NCI-H1092 treated with DMSO at 0.1 percent for 48 hours (cell line): Measurements from ENCODE around the gene MYOF.
"Not testable (repeated sequence)": the region's sequence is repeated elsewhere in the genome, so short reads cannot be mapped to it uniquely, and the experiment has no call there.

Experiments used
- DNase-seq: peaks from one replicate; lab custom pipeline; 2025; lab: John Stamatoyannopoulos, UW

MYOF gene

DNA sequence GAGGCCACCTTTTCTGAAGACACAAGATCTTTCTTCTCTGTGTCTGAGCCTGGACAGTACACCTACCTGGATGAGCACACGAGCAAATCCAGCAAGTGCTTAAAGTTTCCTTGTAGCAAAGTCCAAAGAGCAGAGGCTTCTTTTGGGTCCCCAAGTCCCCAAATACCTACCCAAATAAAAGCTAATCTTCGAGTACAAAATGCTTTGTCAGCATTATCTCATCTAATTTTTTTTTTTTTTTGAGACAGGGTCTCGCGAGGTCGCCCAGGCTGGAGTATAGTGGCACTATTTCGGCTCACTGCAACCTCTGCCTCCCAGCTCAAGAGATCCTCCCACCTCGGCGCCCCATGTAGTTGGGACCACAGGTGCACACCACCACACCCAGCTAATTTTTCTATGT lies 24.6 kb downstream of the MYOF start:
- DNase-seq = no peak

GRCh38 chr10:93456480-93456879 lies 25.7 kb downstream of the MYOF start:
- DNase-seq = no peak

GRCh38 chr10:93454736-93455135 lies 27.4 kb downstream of the MYOF start:
- DNase-seq = no peak

DNA sequence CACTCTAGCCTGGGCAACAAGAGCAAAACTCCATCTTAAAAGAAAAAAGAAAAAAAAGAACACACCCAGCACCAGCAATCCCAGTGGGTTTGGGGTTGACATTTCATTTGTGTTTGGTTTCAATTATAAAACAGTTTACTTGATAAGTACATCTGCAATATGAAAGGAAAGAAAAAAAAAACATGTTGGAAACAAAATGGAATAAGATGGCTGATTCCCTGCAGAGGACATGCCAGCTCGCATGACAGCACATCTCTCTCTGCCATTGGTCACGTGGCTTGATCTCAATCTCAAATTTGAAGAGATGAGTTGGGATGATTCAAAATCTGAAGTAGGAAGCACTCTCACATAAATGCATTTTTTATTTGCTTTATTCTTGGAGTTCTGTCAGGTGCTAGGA lies 28.0 kb downstream of the MYOF start:
- DNase-seq = no peak

DNA sequence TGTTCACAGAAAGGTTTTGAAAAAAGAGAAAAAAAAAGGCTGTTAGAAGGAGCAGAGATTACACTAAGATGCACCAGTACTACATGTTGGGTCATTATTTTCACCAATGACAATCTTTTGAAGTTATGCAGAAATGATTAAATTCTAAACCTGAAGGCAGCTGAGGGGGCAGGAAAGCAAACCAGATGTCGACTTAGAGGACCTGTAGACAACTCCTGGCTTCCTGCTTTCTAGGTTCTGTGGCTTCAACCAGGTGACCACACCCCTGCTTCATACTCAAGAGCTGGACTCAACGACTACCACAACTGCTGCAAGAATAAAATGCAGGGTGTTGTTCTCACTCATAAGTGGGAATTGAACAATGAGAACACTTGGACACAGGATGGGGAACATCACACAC lies 30.0 kb downstream of the MYOF start:
- DNase-seq = no peak

- no peak for DNase-seq
These were observed 30.7 kb downstream of the MYOF start for GRCh38 chr10:93451244-93451947.

GRCh38 chr10:93447970-93448369 lies 34.2 kb downstream of the MYOF start:
- no peak for DNase-seq

GRCh38 chr10:93447019-93447418 lies 35.1 kb downstream of the MYOF start:
- DNase-seq = no peak

- DNase-seq = no peak
These were observed 36.0 kb downstream of the MYOF start for GRCh38 chr10:93445978-93446720.

- peak; percentile 88 for DNase-seq
These were observed 36.8 kb downstream of the MYOF start for GRCh38 chr10:93445097-93445960.

DNA sequence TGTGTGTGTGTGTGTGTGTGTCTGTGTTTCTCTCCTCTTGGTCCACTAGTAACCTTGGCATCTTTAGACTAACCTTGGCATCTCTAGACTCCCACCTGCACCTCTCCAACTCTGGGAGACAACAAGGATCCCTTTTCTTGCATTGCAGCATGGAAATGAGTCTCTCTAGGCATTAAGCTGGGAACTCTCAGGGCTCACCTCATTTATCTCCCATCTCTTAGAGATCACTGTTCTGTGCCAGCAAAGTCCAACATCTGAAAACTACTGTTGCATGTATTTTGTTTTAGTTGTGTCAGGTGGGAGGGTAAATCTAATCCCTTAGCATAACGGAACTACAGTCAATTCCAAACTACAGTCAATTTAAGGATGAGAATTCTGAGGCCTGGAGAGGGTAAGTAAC lies 38.7 kb downstream of the MYOF start:
- no peak for DNase-seq

GRCh38 chr10:93442721-93443120 lies 39.4 kb downstream of the MYOF start:
- DNase-seq = not testable (repeated sequence)

DNA sequence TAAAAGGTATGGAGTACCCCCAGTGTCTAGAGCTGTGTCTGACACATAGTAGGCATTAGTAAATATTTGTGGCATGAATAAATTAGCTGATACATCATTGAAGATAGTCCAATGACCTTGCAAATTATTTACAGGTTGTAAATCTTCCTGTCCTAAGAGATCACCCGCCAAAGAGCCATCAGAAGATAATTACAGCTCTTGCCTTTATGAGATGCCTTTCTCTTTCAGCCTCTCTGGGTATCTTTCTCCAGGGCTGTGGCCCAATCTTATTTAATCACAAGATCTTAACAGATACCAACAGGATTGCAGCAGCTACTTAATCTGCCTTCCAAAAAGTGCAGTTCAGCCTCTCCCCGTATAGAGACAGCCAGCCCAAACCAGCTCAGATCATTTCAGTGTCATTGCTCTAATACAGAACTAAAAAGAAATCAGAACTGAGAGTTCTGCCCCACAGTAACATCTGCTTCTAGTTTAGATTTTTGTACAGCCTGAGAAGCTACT lies 41.5 kb downstream of the MYOF start:
- no peak for DNase-seq

- no peak for DNase-seq
These were observed 43.4 kb downstream of the MYOF start for GRCh38 chr10:93438613-93439253.

- no peak for DNase-seq
These were observed 44.1 kb downstream of the MYOF start for GRCh38 chr10:93437946-93438612.

GRCh38 chr10:93437086-93437945 lies 44.8 kb downstream of the MYOF start:
- no peak for DNase-seq

- no peak for DNase-seq
These were observed 45.5 kb downstream of the MYOF start for GRCh38 chr10:93436591-93437085.

GRCh38 chr10:93435621-93436397 lies 46.3 kb downstream of the MYOF start:
- DNase-seq = no peak

DNA sequence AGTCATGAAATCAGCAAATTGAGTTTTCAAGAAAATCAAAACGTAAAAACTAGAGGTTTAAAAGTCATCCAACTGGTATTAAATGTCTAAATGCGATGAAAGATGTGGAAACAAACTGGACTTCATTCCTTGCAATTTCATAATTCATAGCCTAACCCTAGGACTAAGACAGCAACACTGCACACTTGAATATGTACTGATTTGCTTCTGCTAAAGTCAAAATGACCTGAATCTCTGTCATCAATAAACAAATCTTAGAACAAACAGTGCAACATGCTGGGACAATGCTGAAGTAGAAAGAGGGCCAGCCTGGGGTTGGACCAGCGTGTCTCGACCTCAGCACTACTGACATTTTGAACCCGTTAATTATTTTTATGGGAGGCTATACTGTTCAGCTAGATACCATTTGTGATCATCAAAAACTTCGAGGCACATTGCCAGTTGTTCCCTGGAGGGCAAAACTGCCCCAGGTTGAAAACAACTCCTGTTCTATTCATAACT lies 47.1 kb downstream of the MYOF start:
- no peak for DNase-seq
